Posterior vena cava (tissue), 2 donors: ENCODE data around the gene KRT38. TPM values are rescaled to one million over a fixed set of nuclear protein-coding genes. Genes with fewer than 3 reads are reported as not detected.

Experiments used
- DNase-seq: peaks from one replicate; pipeline ENCODE4 v3.0.0-alpha.2; 2020; ENCODE audit warnings: low spot score
- intact Hi-C, 2 donors: fragments of 100-400 bp; cut with DNase I; formaldehyde crosslinking; loops; one replicate each; pipeline versions ENCODE4 v1.14.1 to v1.14.2; 2022 to 2023
- long read RNA-seq, 2 donors: library from polyadenylated mRNA; unstranded; transcript quantifications; one replicate each; pipeline ENCODE4 v2.0.0, GENCODE V29; 2020 to 2021
- total RNA-seq, 2 donors: library from RNA; stranded (reverse); fragmentation: NEBNext Ultra II Directional; extraction: Animal tissue kit (Norgen Biotek cat#: 25700); gene quantifications; one replicate each; pipeline ENCODE4 v1.2.1, GENCODE V29; 2021
- donor health status: DM: yes; HTN: yes; CAD: no.
- donor health status: DM: yes; HTN: yes; CAD: no.

KRT38 gene
- not detected for total RNA-seq
- long read RNA-seq, donor 1, result 0 reads
- long read RNA-seq, donor 2, result 0 reads

- no peak for DNase-seq
- intact Hi-C loops, result no loop called here
These were observed at the start of gene KRT38 for GRCh38 chr17:41440531-41441033. KRT38 (minus strand) TSS chr17:41440983; CDS start chr17:41440921, 62 bp downstream.

DNA sequence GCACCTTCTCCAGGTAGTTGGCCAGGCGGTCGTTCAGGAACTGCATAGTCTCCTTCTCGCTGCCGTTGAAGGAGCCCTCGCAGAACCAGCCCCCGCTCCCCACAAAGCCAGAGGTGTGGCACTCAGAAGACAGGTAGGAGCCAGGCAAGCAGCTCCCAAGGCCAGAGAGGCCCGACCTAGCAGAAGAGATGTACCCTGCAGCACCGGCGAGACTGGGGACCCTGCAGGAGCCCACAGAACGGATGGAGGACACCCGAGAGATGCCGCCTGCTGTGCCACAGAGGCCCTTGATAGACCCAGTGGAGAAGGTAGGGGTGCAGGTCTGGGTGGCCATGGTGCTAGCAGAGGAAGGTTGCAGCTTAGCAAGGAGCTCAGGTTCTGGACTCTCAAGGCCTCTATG, 48.7 kb upstream of the KRT38 start, which contains the start of gene KRT36:
Gene KRT36, minus strand, starts transcription at position 380 of the 400 bp plus-strand sequence. Its CDS starts 46 bp downstream, at position 334.
- intact Hi-C loops, result no loop called here
- peak; percentile 55 for DNase-seq

GRCh38 chr17:41486809-41487530, 46.2 kb upstream of the KRT38 start:
- DNase-seq, result peak; percentile 83
- intact Hi-C loops, result no loop called here

- peak; percentile 62 for DNase-seq
- intact Hi-C loops, result no loop called here
These were observed 45.5 kb upstream of the KRT38 start for GRCh38 chr17:41486316-41486715.

DNA sequence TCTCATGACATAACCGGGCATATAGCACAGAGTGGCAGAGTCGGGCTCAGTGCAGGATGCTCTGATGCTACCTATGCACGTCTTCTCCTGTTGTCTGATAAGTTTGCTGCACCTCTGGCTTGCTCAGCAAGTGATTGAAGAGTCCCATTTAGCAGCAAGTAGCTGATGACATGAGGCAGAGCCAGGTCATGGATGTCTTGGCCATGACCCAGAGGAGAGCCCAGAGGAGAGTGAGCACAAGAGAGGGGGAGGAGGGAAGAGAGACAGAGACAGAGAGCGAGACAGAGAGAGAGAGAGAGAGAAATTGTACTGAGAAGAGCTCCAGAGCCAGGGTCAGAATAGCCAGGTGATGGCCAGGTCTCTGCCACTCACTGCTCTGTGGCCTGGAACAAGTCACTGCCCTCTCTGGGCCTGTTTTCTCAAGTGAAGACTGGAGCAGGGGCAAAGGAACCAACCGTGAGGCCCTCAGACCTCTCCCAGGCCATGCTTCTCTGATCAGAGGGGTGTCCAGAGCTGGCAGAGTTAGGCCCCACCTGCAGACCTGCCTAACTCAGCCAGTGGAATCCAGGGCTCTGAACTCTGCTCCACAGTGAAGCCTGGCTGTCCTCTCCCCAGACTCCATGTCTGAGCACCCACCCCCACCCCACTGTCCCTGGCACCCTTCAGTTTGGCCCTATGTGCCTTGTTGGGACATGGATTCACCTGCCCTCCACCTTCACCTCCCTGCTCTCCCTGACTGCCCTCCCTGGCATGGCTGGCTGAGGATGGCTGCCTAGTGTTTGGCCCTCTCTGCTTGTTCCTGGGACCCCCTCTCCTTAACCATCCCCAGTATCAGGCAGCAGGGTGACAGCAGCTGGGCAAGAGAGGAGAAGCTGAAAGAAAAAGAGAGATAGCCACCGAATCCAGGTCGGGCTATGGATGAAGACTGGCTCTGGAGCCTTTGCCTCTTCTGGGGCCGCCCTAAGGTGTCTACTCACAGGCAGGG, 44.4 kb upstream of the KRT38 start:
- DNase-seq, result peak; percentile 38
- intact Hi-C loops, result no loop called here

- intact Hi-C loops, result no loop called here
- peak; percentile 66 for DNase-seq
These were observed 43.4 kb upstream of the KRT38 start for GRCh38 chr17:41483991-41484826.

GRCh38 chr17:41483531-41483930, 42.7 kb upstream of the KRT38 start:
- intact Hi-C loops, result no loop called here
- peak; percentile 66 for DNase-seq

- intact Hi-C loops, result no loop called here
- no peak for DNase-seq
These were observed 40.3 kb upstream of the KRT38 start, which contains the start of gene KRT35 for GRCh38 chr17:41481036-41481435. KRT35 (minus strand) TSS chr17:41481151; CDS start chr17:41481097, 54 bp downstream.

GRCh38 chr17:41480581-41480980, 39.8 kb upstream of the KRT38 start:
- DNase-seq, result peak; percentile 71
- intact Hi-C loops, result no loop called here

GRCh38 chr17:41480136-41480535, 39.4 kb upstream of the KRT38 start:
- intact Hi-C loops, result no loop called here
- DNase-seq, result no peak

- intact Hi-C loops, result no loop called here
- peak; percentile 30 for DNase-seq
These were observed 37.5 kb upstream of the KRT38 start for GRCh38 chr17:41478237-41478636.

DNA sequence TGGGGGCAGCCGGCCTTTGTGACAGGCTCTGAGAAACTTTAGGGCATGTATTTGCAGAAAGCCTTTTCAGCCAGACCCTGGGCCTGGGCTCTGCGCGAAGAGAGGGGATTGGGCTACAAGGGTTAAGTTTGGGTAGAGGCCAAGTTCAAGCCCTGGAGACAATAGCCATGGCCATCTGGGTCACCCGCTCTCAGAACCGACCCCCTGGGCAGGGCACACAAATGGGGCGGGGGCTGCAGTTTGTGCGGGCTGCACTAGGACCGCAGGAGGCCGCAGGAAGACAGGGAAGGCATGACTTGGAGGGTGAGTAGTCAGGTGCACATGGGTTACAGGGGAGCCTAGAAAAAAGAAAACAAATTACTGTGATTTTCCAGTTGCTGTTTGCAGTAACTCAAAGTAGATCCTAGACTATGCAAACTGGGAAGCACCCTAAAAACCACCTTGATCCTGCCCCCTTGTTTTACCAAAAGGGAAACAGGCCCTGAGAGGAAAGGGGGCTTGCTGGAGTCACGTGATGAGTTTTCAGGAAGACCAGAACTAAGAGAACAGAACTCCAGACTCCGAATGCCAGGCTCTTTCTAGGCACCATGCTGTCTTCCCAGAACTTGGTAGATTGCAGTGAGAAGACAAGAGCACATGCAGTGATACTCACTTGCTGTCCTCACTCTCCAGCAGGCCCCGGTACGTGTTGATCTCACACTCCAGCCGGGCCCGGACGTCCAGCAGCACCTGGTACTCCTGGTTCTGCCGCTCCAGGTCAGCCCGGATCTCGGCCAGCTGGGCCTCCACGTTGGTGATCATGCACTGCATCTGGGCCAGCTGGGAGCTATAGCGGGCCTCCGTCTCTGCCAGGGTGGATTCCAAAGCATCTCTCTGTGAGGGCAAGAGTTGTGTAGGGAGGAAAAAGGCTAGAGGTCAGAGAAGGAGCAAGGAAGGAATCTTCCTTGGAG, 36.4 kb upstream of the KRT38 start:
- intact Hi-C loops, result no loop called here
- peak; percentile 73 for DNase-seq

DNA sequence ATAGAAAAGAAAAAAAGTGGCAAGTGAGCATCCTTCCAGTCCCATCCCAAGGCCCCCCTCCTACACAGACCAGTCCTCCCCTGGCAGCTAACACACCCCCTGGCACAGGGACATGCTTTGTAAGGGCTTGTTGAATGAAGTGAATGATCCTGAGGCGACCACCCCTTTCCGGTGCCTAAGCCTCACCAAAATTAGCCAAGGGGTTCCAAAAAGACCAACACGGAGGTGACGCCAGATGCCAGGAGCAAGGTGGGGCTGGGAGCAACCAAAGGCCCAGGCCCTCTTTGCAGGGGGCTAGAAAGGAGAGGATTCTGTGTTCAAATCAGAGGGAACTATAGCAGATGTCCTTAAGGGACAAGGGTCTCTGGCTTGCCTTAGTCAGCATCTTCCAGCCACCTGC, 34.6 kb upstream of the KRT38 start:
- DNase-seq, result peak; percentile 59
- intact Hi-C loops, result no loop called here

GRCh38 chr17:41474863-41475262, 34.1 kb upstream of the KRT38 start:
- DNase-seq, result peak; percentile 61
- intact Hi-C loops, result no loop called here

- intact Hi-C loops, result no loop called here
- no peak for DNase-seq
These were observed 27.6 kb upstream of the KRT38 start for GRCh38 chr17:41468346-41468745.

DNA sequence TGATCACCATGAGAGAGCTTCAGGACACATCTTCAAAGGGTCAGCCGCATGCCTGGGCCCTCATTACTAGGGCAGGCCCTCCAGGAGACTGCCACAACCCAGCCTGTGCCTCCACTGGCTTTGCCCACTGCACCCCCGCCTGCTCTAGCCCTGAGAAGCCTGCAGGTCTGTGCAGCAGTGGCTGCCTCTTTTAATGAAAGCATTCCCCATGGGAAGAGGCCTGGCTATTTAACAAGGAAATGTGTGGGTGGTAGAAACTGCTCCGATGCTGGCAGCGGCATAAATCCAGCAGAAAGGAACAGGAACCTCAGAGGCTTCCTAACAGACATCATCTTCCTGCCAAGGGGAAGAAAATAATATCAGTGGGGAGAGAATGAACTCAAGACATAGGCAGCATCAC, 26.8 kb upstream of the KRT38 start:
- DNase-seq, result peak; percentile 64
- intact Hi-C loops, result no loop called here

- intact Hi-C loops, result no loop called here
- peak; percentile 62 for DNase-seq
These were observed 26.2 kb upstream of the KRT38 start, which contains the start of gene KRT32 for GRCh38 chr17:41466988-41467387. KRT32 (minus strand) TSS chr17:41467386; CDS start chr17:41467325, 61 bp downstream.

DNA sequence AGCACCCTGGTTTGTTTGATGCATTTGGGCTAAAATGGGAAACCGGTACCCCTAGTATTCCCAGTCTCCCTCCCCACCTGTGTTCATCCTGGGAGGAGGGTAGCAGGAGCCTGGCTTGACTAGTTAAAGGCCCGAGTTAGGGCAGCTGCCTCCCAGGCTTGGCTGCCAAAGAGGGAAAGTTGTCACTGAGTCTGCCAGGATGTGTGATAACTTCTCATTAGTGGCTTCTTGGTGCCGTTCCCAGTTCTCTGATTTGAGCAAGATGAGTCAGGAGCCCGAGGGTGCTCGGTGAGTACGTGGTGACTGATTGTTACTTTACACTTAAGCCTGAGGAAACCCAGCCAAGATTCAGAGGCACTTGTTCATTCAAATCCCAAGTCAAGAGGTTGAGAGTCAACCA, 23.9 kb upstream of the KRT38 start:
- DNase-seq, result peak; percentile 83
- intact Hi-C loops, result no loop called here
